ENCODE measurements around the gene PCDHGA4. TPM values are rescaled to one million over a fixed set of nuclear protein-coding genes. Genes with fewer than 3 reads are reported as not detected.
A peak's percentile ranks its signal among the peaks of the same experiment; 100 is the strongest.
"Not testable (repeated sequence)": the region's sequence is repeated elsewhere in the genome, so short reads cannot be mapped to it uniquely, and the experiment has no call there.

PCDHGA4 gene
- total and polyA plus RNA-seq, 2 donors from 2014 or later = 0.13 to 3.9 TPM

GRCh38 chr5:141397756-141398551, 43.1 kb downstream of the PCDHGA4 start, which contains the start of gene PCDHGB5:
Gene PCDHGB5, plus strand, starts transcription at chr5:141397947. Its CDS starts 181 bp downstream, at chr5:141398128.
- peak; percentile 47 for TF ChIP-seq CTCF (IDR thresholded peaks at IDR 0.05; ENCODE audit: borderline replicate concordance, extremely low read depth, insufficient read depth)
- intact Hi-C loops (cut with DNase I); H3K9ac ChIP-seq (ENCODE audit: low read length in 3 of 3); FAIRE-seq; H3K27ac ChIP-seq (ENCODE audit: low read depth in 2 of 2, low read length in 2 of 2); H3K27me3 ChIP-seq (ENCODE audit: control insufficient read depth, insufficient read depth, low read length); H3K4me1 ChIP-seq (ENCODE audit: control insufficient read depth in 2 of 3, insufficient read depth in 2 of 3, low read depth in 1 of 3, low read length in 3 of 3); H3K36me3 ChIP-seq (ENCODE audit: control insufficient read depth in 2 of 3, insufficient read depth in 3 of 3, low read length in 3 of 3): not testable (repeated sequence)
- peak in 2 of 5 donors; percentile 27 to 36 for DNase-seq
- Histone ChIP-seq H3K9me3 (ENCODE audit: control insufficient read depth in 2 of 3, insufficient read depth in 1 of 3, low read length in 3 of 3) (peaks cover 2 to 49% (median 14%) of the 10 kb centered on the region in 3 donors), H3K4me3 (ENCODE audit: low read length in 3 of 3) (peak within 1 kb of the TSS in 2 of 3 donors; percentile 39 to 45)

GRCh38 chr5:141398608-141399007, 43.8 kb downstream of the PCDHGA4 start:
- peaks cover 3 to 50% (median 14%) of the 10 kb centered on the region in 3 donors for H3K9me3 ChIP-seq (ENCODE audit: control insufficient read depth in 2 of 3, insufficient read depth in 1 of 3, low read length in 3 of 3)

GRCh38 chr5:141399555-141400258, 44.9 kb downstream of the PCDHGA4 start:
- no peak for DNase-seq
- H3K27me3 ChIP-seq (ENCODE audit: control insufficient read depth, insufficient read depth, low read length) = no peaks in the 10 kb centered on the region
- H3K36me3 ChIP-seq (ENCODE audit: control insufficient read depth in 2 of 3, insufficient read depth in 3 of 3, low read length in 3 of 3) = no peaks in the 10 kb centered on the region
- peaks cover 3 to 54% (median 20%) of the 10 kb centered on the region in 3 donors for H3K9me3 ChIP-seq (ENCODE audit: control insufficient read depth in 2 of 3, insufficient read depth in 1 of 3, low read length in 3 of 3)
- intact Hi-C loops (cut with DNase I) = no loop called here
- no peak overlapping the region for H3K27ac ChIP-seq (ENCODE audit: low read depth in 2 of 2, low read length in 2 of 2)
- TF ChIP-seq CTCF (IDR thresholded peaks at IDR 0.05; ENCODE audit: borderline replicate concordance, extremely low read depth, insufficient read depth) = no peak
- FAIRE-seq = no peak
- H3K9ac ChIP-seq (ENCODE audit: low read length in 3 of 3) = no peak overlapping the region
- H3K4me1 ChIP-seq (ENCODE audit: control insufficient read depth in 2 of 3, insufficient read depth in 2 of 3, low read depth in 1 of 3, low read length in 3 of 3) = no peaks in the 10 kb centered on the region
- peak overlapping the region in 1 of 3 donors; percentile 25 for H3K4me3 ChIP-seq (ENCODE audit: low read length in 3 of 3)

More at GRCh38 chr5:141398608-141399007, 43.8 kb downstream of the PCDHGA4 start:
- DNase-seq = no peak
- Histone ChIP-seq H3K4me3 (ENCODE audit: low read length in 3 of 3) (peak overlapping the region in 2 of 3 donors; percentile 39 to 45), H3K9ac (ENCODE audit: low read length in 3 of 3) (no peak overlapping the region), H3K27ac (ENCODE audit: low read depth in 2 of 2, low read length in 2 of 2) (no peak overlapping the region), H3K4me1 (ENCODE audit: control insufficient read depth in 2 of 3, insufficient read depth in 2 of 3, low read depth in 1 of 3, low read length in 3 of 3) (no peaks in the 10 kb centered on the region), H3K27me3 (ENCODE audit: control insufficient read depth, insufficient read depth, low read length) (no peaks in the 10 kb centered on the region), H3K36me3 (ENCODE audit: control insufficient read depth in 2 of 3, insufficient read depth in 3 of 3, low read length in 3 of 3) (no peaks in the 10 kb centered on the region)
- no peak for TF ChIP-seq CTCF (IDR thresholded peaks at IDR 0.05; ENCODE audit: borderline replicate concordance, extremely low read depth, insufficient read depth)
- no peak for FAIRE-seq
- intact Hi-C loops (cut with DNase I) = no loop called here

Data from kidney (tissue), 14 donors.